Psoas muscle (tissue), 8 donors: ENCODE data around the gene HCK. TPM values are rescaled to one million over a fixed set of nuclear protein-coding genes. Genes with fewer than 3 reads are reported as not detected.

Experiments
- ATAC-seq, 4 donors: fragments of 200-7000 bp; cut with Tn5 transposase; one replicate each; pipeline ENCODE4 v1.9.1; 2020; ENCODE audit warnings: moderate library complexity in 3 of 4, mild to moderate bottlenecking in 2 of 4
- DNase-seq, 2 donors: peaks; one replicate each; pipeline ENCODE4 v3.0.0-alpha.2; 2020
- H3K27ac ChIP-seq: fragments of 200-600 bp; one replicate; pipeline ENCODE4 v1.8.0; 2022
- H3K27me3 ChIP-seq, 3 donors: fragments of 200-600 bp in 1 of 3; one replicate each; pipeline versions ENCODE4 v1.6.1 to v1.8.0; 2013 to 2022; ENCODE audit warnings: low read length in 2 of 3, mild to moderate bottlenecking in 2 of 3, moderate library complexity in 1 of 3; ENCODE audit not compliant: insufficient read depth in 3 of 3
- H3K36me3 ChIP-seq, 2 donors: fragments of 200-600 bp in 1 of 2; one replicate each; pipeline versions ENCODE4 v1.6.1 to v1.8.0; 2013 to 2022; ENCODE audit warnings: low read depth in 1 of 2, mild to moderate bottlenecking in 1 of 2, moderate library complexity in 1 of 2; ENCODE audit not compliant: insufficient read depth in 1 of 2
- H3K4me1 ChIP-seq: fragments of 200-600 bp; one replicate; pipeline ENCODE4 v1.8.0; 2022
- H3K4me3 ChIP-seq: fragments of 200-600 bp; one replicate; pipeline ENCODE4 v1.8.0; 2022; ENCODE audit warnings: mild to moderate bottlenecking
- H3K9me3 ChIP-seq: fragments of 200-600 bp; one replicate; pipeline ENCODE4 v1.8.0; 2022
- WGBS, 3 donors: extraction: QIAGEN DNeasy Blood & Tissue Kit; methylation state at CpG; one replicate each; pipeline versions ENCODE4 v1.1.6 to v1.1.7; 2013; 5-methylcytosine and 5-hydroxymethylcytosine counted together
- intact Hi-C, 2 donors: fragments of 100-400 bp; cut with DNase I; formaldehyde crosslinking; loops; one replicate each; pipeline versions ENCODE4 v1.11.0 to v1.14.2; 2022
- polyA plus RNA-seq, 3 donors: library from polyadenylated mRNA; stranded (reverse); fragments of 200-250 nt; gene quantifications; one replicate each; pipeline ENCODE4 v1.2.3, GENCODE V29; 2013
- total RNA-seq, 4 donors: library from RNA; stranded (reverse); fragmentation: NEBNext Ultra II Directional in 2 of 4; extraction: Animal tissue kit (Norgen Biotek cat#: 25700) in 2 of 4; gene quantifications; one replicate each; pipeline versions ENCODE4 v1.2.1 to v1.2.4, GENCODE V29; 2021 to 2023
- TF ChIP-seq, protein P1 (sequence below): fragments of 200-600 bp; IDR thresholded peaks from one replicate; pipeline ENCODE4 v1.8.0; 2022; ENCODE audit warnings: antibody characterized with exemption
- donor health status: healthy with polysubstance abuse.
- donor health status: DM: no; HTN: no; CAD: no; lungs with moderate emphysema.
- donor health status: Bipolar disorder and iron deficiency.
- donor health status: healthy.
- donor health status: DM: yes; HTN: yes; CAD: no.
- donor health status: DM: no; HTN: no; CAD: no.
- donor health status: DM: no; HTN: no; CAD: no.
- donor health status: DM: yes; HTN: yes; CAD: no.

Gene HCK
- total and polyA plus RNA-seq, 7 donors, result 0.79 to 5.5 (median 1.9) TPM

DNA sequence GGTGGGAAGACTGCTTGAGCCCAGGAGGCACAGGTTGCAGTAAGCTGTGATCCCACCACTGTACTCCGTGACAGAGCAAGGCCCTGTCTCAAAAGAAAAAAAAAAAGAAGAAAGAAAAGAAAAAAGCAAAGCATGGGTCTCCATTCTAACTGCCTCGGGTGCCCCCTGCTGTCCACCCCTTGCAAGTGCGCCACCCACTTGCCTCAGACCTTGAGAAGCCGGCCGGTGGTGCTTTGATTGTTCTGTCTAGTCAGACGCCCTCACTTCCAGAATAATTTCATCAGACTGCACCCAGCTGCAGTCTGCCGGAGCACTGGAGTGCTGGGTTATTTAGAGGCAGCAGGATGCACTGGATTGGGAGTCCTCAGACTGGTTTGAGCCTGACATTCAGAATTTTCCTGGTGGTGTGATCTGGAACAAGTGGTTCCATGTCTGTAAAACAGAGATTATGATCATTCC is 39.9 kb downstream of the HCK start:
- Histone ChIP-seq H3K9me3 (no peaks in the 10 kb centered on the region), H3K27me3 (no peaks in the 10 kb centered on the region), H3K27ac (no peak overlapping the region), H3K36me3 (no peaks in the 10 kb centered on the region), H3K4me1 (no peaks in the 10 kb centered on the region), H3K4me3 (no peak overlapping the region)
- TF ChIP-seq, protein P1, sequence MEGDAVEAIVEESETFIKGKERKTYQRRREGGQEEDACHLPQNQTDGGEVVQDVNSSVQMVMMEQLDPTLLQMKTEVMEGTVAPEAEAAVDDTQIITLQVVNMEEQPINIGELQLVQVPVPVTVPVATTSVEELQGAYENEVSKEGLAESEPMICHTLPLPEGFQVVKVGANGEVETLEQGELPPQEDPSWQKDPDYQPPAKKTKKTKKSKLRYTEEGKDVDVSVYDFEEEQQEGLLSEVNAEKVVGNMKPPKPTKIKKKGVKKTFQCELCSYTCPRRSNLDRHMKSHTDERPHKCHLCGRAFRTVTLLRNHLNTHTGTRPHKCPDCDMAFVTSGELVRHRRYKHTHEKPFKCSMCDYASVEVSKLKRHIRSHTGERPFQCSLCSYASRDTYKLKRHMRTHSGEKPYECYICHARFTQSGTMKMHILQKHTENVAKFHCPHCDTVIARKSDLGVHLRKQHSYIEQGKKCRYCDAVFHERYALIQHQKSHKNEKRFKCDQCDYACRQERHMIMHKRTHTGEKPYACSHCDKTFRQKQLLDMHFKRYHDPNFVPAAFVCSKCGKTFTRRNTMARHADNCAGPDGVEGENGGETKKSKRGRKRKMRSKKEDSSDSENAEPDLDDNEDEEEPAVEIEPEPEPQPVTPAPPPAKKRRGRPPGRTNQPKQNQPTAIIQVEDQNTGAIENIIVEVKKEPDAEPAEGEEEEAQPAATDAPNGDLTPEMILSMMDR, result peak; percentile 92
- ATAC-seq (peak; percentile 71 to 85 (median 82)), DNase-seq (peak; percentile 78 to 84)
- intact Hi-C loops, result loop anchor here in 1 of 2 donors (5.0 kb wide), 3 partner anchors 60 to 270 kb away; no protein-coding TSS in a partner anchor
- 1 to 4% (median 4%) methylated on average over 7 of the region's 7 CpGs for WGBS, 3 donors

GRCh38 chr20:32098786-32099185 is 46.7 kb downstream of the HCK start:
- 70 to 76% (median 74%) methylated on average over 6 of the region's 6 CpGs for WGBS, 3 donors
- no peak for DNase-seq
- Histone ChIP-seq H3K4me1 (no peaks in the 10 kb centered on the region), H3K4me3 (no peak overlapping the region), H3K27me3 (peaks cover 0 to 14% (median 0%) of the 10 kb centered on the region in 3 donors), H3K27ac (no peak overlapping the region), H3K36me3 (no peaks in the 10 kb centered on the region), H3K9me3 (no peaks in the 10 kb centered on the region)
- intact Hi-C loops, result no loop called here
- TF ChIP-seq, protein P1, result no peak
- no peak for ATAC-seq

DNA sequence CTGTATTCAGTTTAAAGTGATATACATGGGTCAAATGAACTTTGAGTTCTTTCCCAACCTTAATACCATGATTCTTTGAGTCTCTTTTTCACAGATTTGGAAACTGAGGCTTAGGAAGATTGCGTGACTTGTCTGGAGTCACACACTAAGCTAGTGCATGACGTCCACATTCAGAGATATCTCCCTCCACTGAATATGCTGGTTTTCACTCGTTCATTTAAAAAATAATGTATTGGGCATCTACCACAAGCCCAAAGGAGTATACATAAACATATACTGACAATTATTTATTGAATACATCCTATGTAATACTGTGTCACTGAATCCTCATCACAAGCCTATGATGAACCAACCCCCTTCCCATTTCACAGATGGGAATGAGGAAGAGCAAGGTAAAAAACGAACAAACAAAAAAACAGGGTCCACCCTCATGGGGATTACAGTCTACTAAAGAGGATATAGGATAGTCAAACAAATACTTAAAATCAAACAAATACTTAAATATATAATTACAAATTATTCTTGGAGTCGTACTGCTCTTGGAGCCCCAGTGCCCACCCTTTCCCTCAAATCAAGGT is 56.9 kb downstream of the HCK start:
- peak overlapping the region; percentile 99 for H3K27ac ChIP-seq
- TF ChIP-seq, protein P1, result no peak

GRCh38 chr20:32109392-32110172 is 57.5 kb downstream of the HCK start, which contains the start of gene TM9SF4:
Gene TM9SF4 (plus strand): TSS chr20:32109714. CDS start chr20:32109741, 27 bp downstream.
- no peaks in the 10 kb centered on the region for H3K27me3 ChIP-seq
- peak within 1 kb of the TSS; percentile 88 for H3K4me3 ChIP-seq
- no peaks in the 10 kb centered on the region for H3K9me3 ChIP-seq
- DNase-seq (peak; percentile 88 to 94), ATAC-seq (peak; percentile 94 to 97 (median 96))
- peak within 1 kb of the TSS; percentile 99 for H3K27ac ChIP-seq
- intact Hi-C loops, result loop anchor here in 1 of 2 donors (10.0 kb wide), 1 partner anchor 95 kb away; the partner anchor contains the start of genes PLAGL2 and POFUT1
- 0 to 1% (median 0%) methylated on average over 37 to 38 of the region's 38 CpGs for WGBS, 3 donors
- H3K4me1 ChIP-seq, result peaks cover 24% of the 10 kb centered on the region
- TF ChIP-seq, protein P1, result no peak
- no peaks in the 10 kb centered on the region for H3K36me3 ChIP-seq

More for the DNA sequence above, 56.9 kb downstream of the HCK start:
- WGBS, 3 donors, result 51 to 61% (median 56%) methylated on average over 5 of the region's 5 CpGs
- Histone ChIP-seq H3K36me3 (no peaks in the 10 kb centered on the region), H3K9me3 (no peaks in the 10 kb centered on the region), H3K27me3 (no peaks in the 10 kb centered on the region), H3K4me1 (peaks cover 24% of the 10 kb centered on the region), H3K4me3 (peak overlapping the region; percentile 88)
- ATAC-seq, result peak in 1 of 4 donors; percentile 1
- DNase-seq, result no peak
- intact Hi-C loops, result no loop called here
